ENCODE results near the gene CEP112.
A peak's percentile ranks its signal among the peaks of the same experiment; 100 is the strongest.

CEP112 gene

GRCh38 chr17:65933290-65933689 lies 258.6 kb downstream of the CEP112 start:
- H3K27ac ChIP-seq: no peak overlapping the region
- no peak for TF ChIP-seq CTCF (conservative IDR thresholded peaks at IDR 0.05)

- no peak for TF ChIP-seq CTCF (conservative IDR thresholded peaks at IDR 0.05)
- H3K27ac ChIP-seq: no peak overlapping the region
These were observed 260.4 kb downstream of the CEP112 start for GRCh38 chr17:65931246-65932149.

GRCh38 chr17:65930140-65930730 lies 261.7 kb downstream of the CEP112 start:
- no peak for TF ChIP-seq CTCF (conservative IDR thresholded peaks at IDR 0.05)
- H3K27ac ChIP-seq: no peak overlapping the region

GRCh38 chr17:65926599-65926998 lies 265.3 kb downstream of the CEP112 start:
- H3K27ac ChIP-seq: no peak overlapping the region
- TF ChIP-seq CTCF (conservative IDR thresholded peaks at IDR 0.05): no peak

GRCh38 chr17:65925606-65926307 lies 266.2 kb downstream of the CEP112 start:
- no peak overlapping the region for H3K27ac ChIP-seq
- no peak for TF ChIP-seq CTCF (conservative IDR thresholded peaks at IDR 0.05)

GRCh38 chr17:65920996-65921395 lies 270.9 kb downstream of the CEP112 start:
- H3K27ac ChIP-seq: no peak overlapping the region
- TF ChIP-seq CTCF (conservative IDR thresholded peaks at IDR 0.05): no peak

GRCh38 chr17:65918916-65919315 lies 273.0 kb downstream of the CEP112 start:
- no peak for TF ChIP-seq CTCF (conservative IDR thresholded peaks at IDR 0.05)
- peak overlapping the region; percentile 9; the same call in 1 of the 2 replicates for H3K27ac ChIP-seq

All from VCaP (cell line).